Caco-2 (cell line): Measurements from ENCODE around the gene SNRNP200. TPM values are rescaled to one million over a fixed set of nuclear protein-coding genes. Genes with fewer than 3 reads are reported as not detected.

Experiments
- BruUV-seq: library from RNA; stranded (reverse); fragments of 400-500 nt; replicated peaks from 2 replicates; lab custom pipeline; 2021; lab: Mats Ljungman, UMichigan
- CTCF ChIA-PET: fragments of 300-600 bp; sonication (Branson Sonifier 250); formaldehyde crosslinking; loops from one replicate; lab custom pipeline; 2022; ENCODE audit warnings: antibody characterized with exemption; lab: Charles Lee
- POLR2A ChIA-PET: fragments of 300-600 bp; sonication (Branson Sonifier 250); formaldehyde crosslinking; loops from one replicate; lab custom pipeline; 2022; ENCODE audit warnings: antibody characterized with exemption; lab: Charles Lee
- DNase-seq, 2 experiments: peaks; one replicate each; pipeline versions ENCODE4 v3.0.0 to v3.0.0-alpha.2; 2020 to 2022
- H3K27me3 ChIP-seq: replicated peaks from 2 replicates; pipeline ENCODE4 v1.6.0; 2011; ENCODE audit warnings: low read length; ENCODE audit not compliant: control insufficient read depth, insufficient read depth
- H3K36me3 ChIP-seq: 2 replicates; pipeline ENCODE4 v1.5.1; 2011; ENCODE audit warnings: low read length; ENCODE audit not compliant: control insufficient read depth, insufficient read depth
- H3K4me1 ChIP-seq: fragments of 250-450 bp; sonication (Bioruptor Pico); 2 replicates; pipeline ENCODE4 v1.5.1; 2020; ENCODE audit warnings: mild to moderate bottlenecking
- H3K4me3 ChIP-seq: 2 replicates; pipeline ENCODE4 v1.5.1; 2011; ENCODE audit warnings: low read depth, mild to moderate bottlenecking, control low read depth, low read length
- H3K9me3 ChIP-seq: fragments of 250-450 bp; sonication (Bioruptor Pico); 2 replicates; pipeline ENCODE4 v1.5.1; 2020; ENCODE audit warnings: mild to moderate bottlenecking, moderate library complexity
- H3K27ac Mint-ChIP-seq: one replicate; pipeline ENCODE4 v1.8.0; 2022; ENCODE audit warnings: mixed read lengths; ENCODE audit not compliant: unreplicated experiment
- H3K27me3 Mint-ChIP-seq: one replicate; pipeline ENCODE4 v1.8.0; 2022; ENCODE audit warnings: mixed read lengths; ENCODE audit not compliant: insufficient read depth, unreplicated experiment
- H3K36me3 Mint-ChIP-seq: one replicate; pipeline ENCODE4 v1.8.0; 2022; ENCODE audit warnings: mild to moderate bottlenecking, mixed read lengths; ENCODE audit not compliant: insufficient read depth, unreplicated experiment
- H3K4me1 Mint-ChIP-seq: one replicate; pipeline ENCODE4 v1.8.0; 2022; ENCODE audit warnings: low read depth, mixed read lengths; ENCODE audit not compliant: unreplicated experiment
- H3K4me3 Mint-ChIP-seq: one replicate; pipeline ENCODE4 v1.8.0; 2022; ENCODE audit warnings: mild to moderate bottlenecking, moderate library complexity, mixed read lengths; ENCODE audit not compliant: unreplicated experiment
- H3K9me3 Mint-ChIP-seq: one replicate; pipeline ENCODE4 v1.8.0; 2022; ENCODE audit warnings: mixed read lengths; ENCODE audit not compliant: unreplicated experiment
- CTCF ChIP-seq, 2 experiments: fragments of 200-600 bp in 1 of 2; IDR thresholded peaks; 1 replicate in 1 of 2; 2 replicates in 1 of 2; pipeline versions ENCODE4 v1.5.1 to v1.8.0; 2011 to 2022; ENCODE audit warnings: antibody characterized with exemption in 1 of 2, control low read depth in 1 of 2, inconsistent platforms in 1 of 2, low read depth in 1 of 2, low read length in 1 of 2, mild to moderate bottlenecking in 1 of 2, moderate library complexity in 1 of 2; ENCODE audit not compliant: insufficient read depth in 1 of 2, severe bottlenecking in 1 of 2, unreplicated experiment in 1 of 2
- intact Hi-C: fragments of 100-400 bp; cut with micrococcal nuclease; formaldehyde crosslinking; loops from one replicate; pipeline ENCODE4 v1.10.0; 2022; ENCODE audit not compliant: unreplicated experiment
- total RNA-seq: library from RNA; stranded (reverse); gene quantifications from 2 replicates; pipeline ENCODE4 v1.2.3, GENCODE V29; 2022

Gene SNRNP200
- total RNA-seq, 1 experiment from 2014 or later, result 240 TPM

DNA sequence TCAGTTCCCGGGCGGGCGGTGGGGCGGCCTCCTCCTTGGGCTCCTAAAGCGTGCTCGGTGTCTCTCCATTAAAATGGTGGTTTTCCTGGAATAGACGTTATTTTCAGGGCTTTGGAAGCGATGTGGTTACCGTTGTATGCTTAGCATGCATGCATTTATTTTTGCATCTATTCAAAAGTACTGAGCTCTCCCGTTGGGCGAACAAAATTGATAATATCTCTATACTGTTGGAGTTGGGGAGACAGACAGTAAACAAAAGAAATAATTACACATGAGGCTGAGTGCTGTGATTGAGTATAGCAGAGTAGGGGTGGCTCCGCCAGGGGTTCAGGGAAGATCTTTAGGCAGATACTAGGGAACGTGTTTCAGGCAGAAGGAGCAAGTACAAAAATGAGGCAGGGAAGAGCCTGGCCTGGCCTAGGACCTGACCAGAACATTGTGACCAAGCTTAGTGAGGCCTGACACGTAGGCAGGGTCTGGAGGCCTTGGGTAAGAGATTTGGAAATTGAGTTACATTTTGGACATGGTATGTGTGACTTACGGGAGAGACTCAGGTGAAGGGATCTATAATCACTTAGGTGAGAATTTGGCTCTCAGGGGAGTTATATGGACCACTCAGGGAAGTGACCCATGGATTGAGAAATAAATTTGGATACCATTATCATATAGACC is 30.9 kb upstream of the SNRNP200 start:
- no peaks in the 10 kb centered on the region for H3K9me3 ChIP-seq
- H3K4me3 Mint-ChIP-seq, result peak overlapping the region; percentile 78
- intact Hi-C loops, result no loop called here
- ChIA-PET POLR2A (interaction anchor here (0.5 to 1.5 kb wide), 5 partner anchors 9 to 424 kb away, joined by 3 to 14 read pairs (median 8); partner anchors contain the start of gene SNRNP200), CTCF (interaction anchor here (0.7 to 1.6 kb wide), 7 partner anchors 9 to 424 kb away, joined by 3 to 5 read pairs (median 3); partner anchors contain the start of genes CNNM4 and STARD7)
- no peaks in the 10 kb centered on the region for H3K27me3 ChIP-seq
- TF ChIP-seq CTCF (IDR thresholded peaks at IDR 0.05; ENCODE audit: insufficient read depth in 1 of 2, low read depth in 1 of 2, low read length in 1 of 2, severe bottlenecking in 1 of 2, unreplicated experiment in 1 of 2), result no peak
- peaks cover 19% of the 10 kb centered on the region for H3K36me3 Mint-ChIP-seq
- no peaks in the 10 kb centered on the region for H3K27me3 Mint-ChIP-seq
- DNase-seq, result no peak
- BruUV-seq, result TSS peak; percentile 73
- no peaks in the 10 kb centered on the region for H3K9me3 Mint-ChIP-seq
- no peaks in the 10 kb centered on the region; the same call in 1 of the 2 replicates for H3K36me3 ChIP-seq
- H3K4me1 ChIP-seq, result peaks cover 10% of the 10 kb centered on the region; the same call in 1 of the 2 replicates
- H3K4me3 ChIP-seq, result peak overlapping the region; percentile 94
- H3K27ac Mint-ChIP-seq, result peak overlapping the region; percentile 53
- H3K4me1 Mint-ChIP-seq, result peaks cover 28% of the 10 kb centered on the region

DNA sequence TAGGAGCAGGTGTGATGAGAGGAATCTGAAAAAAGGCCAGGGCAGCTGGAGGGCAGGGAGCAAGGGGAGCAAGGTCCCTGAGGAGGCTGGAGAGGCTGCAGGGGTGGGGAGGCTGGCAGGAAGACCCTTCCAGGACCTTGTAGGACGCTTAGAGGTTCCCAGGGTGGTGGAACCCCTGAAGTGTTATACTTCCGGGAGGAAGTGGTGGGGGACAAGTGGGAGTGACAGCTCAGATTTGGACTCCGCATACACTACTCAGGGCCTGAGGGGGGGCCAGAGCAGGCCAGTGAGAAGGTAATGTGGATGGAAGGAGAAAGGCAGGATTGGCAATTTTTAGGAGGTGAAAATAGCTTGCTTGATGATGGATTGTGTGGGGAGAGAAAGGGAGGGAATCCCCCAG is 28.4 kb upstream of the SNRNP200 start:
- Mint-ChIP-seq H3K9me3 (no peaks in the 10 kb centered on the region), H3K27me3 (no peaks in the 10 kb centered on the region), H3K36me3 (peaks cover 19% of the 10 kb centered on the region), H3K4me3 (peak overlapping the region; percentile 78), H3K27ac (peak overlapping the region; percentile 8), H3K4me1 (peaks cover 25% of the 10 kb centered on the region)
- CTCF ChIA-PET, result no interaction called here
- TF ChIP-seq CTCF (IDR thresholded peaks at IDR 0.05; ENCODE audit: insufficient read depth in 1 of 2, low read depth in 1 of 2, low read length in 1 of 2, severe bottlenecking in 1 of 2, unreplicated experiment in 1 of 2), result no peak
- DNase-seq, result no peak
- Histone ChIP-seq H3K36me3 (no peaks in the 10 kb centered on the region; the same call in 1 of the 2 replicates), H3K9me3 (no peaks in the 10 kb centered on the region), H3K4me1 (0 out of 2 replicates have a peak, but pooled peaks cover 5% of the 10 kb centered on the region), H3K4me3 (no peak overlapping the region), H3K27me3 (no peaks in the 10 kb centered on the region)
- POLR2A ChIA-PET, result no interaction called here
- no TSS peak for BruUV-seq
- intact Hi-C loops, result no loop called here

DNA sequence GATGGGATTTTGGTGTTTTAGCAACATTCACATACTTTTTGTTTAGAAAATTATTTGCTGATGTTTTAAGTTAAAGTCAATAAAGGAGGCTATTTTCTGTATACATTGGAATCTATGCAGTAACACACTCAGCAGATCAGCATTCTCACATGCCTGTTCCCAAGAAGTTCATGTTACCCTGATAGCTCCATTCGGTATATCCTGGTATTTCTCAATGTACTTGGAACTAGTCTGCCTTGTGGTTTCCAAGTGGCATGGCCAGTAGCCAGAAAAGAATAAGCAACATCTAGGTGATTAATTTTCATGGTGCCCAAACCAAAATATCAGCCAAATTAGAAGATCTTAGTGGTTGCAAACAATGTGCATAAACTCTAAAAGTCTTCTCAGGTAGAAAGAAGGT is 25.1 kb upstream of the SNRNP200 start:
- H3K27me3 Mint-ChIP-seq, result no peaks in the 10 kb centered on the region
- no peaks in the 10 kb centered on the region for H3K9me3 Mint-ChIP-seq
- TF ChIP-seq CTCF (IDR thresholded peaks at IDR 0.05; ENCODE audit: insufficient read depth in 1 of 2, low read depth in 1 of 2, low read length in 1 of 2, severe bottlenecking in 1 of 2, unreplicated experiment in 1 of 2), result no peak
- Histone ChIP-seq H3K9me3 (no peaks in the 10 kb centered on the region), H3K27me3 (no peaks in the 10 kb centered on the region), H3K4me1 (no peaks in the 10 kb centered on the region), H3K4me3 (no peak overlapping the region), H3K36me3 (no peaks in the 10 kb centered on the region)
- H3K27ac Mint-ChIP-seq, result no peak overlapping the region
- no peak for DNase-seq
- peaks cover 7% of the 10 kb centered on the region for H3K4me1 Mint-ChIP-seq
- ChIA-PET CTCF (no interaction called here), POLR2A (no interaction called here)
- H3K4me3 Mint-ChIP-seq, result no peak overlapping the region
- no TSS peak for BruUV-seq
- H3K36me3 Mint-ChIP-seq, result peaks cover 5% of the 10 kb centered on the region
- intact Hi-C loops, result no loop called here
